ENCODE measurements around the gene LCTL.

Gene LCTL

DNA sequence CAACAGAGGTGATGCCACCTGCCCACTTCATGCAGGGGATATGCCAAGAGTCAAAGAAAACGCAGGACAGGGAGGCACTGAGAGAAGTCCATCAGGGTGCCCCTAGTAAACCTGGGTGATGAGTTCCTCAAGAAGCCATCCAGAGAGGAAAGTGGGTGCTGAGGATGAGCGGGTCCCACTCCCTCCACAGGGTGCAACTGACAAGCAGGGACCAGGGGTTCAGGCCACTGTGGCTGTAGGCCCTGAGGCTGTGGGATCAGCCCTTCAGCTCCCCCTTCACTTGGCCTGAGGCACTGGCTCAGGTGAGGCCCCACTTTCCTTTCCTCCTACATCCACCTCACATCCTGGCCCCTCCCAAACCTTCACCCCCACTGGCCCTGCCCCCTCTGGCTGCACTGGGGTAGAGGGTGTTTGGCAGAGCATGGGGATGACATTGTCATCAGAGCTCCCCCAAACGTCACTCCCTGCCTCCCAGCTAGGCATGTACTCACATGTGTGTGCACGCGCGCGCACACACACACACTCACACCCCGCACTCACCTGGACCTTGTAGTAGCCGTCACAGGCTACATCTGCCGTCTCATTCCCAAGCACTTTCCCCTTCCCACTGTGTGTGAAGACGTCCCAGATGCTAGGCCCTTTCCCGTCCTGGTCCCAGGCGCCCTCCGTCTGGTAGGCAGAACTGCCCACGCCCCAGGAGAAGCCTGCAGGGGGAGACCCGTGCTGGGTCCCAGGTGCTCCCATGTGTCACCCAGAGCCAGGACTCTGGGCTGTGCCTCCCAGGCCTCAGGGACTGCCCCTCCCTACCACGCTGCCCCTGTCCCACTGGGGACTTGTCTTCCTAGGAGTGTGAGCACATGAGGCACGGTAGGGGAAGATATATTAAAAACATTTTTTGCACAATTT is 1.4 kb downstream of the LCTL start:
- TF ChIP-seq YY1 (IDR thresholded peaks at IDR 0.05; ENCODE audit: low read depth) = no peak
- TF ChIP-seq TEAD4 (IDR thresholded peaks at IDR 0.05) = no peak
- no peak for TF ChIP-seq TCF12 (IDR thresholded peaks at IDR 0.05; ENCODE audit: low read depth)
- no peak for TF ChIP-seq CEBPB (IDR thresholded peaks at IDR 0.05)
- no peak for TF ChIP-seq EP300 (IDR thresholded peaks at IDR 0.05; ENCODE audit: borderline replicate concordance)
- no peak for TF ChIP-seq RAD21 (IDR thresholded peaks at IDR 0.05; ENCODE audit: low read depth)
- TF ChIP-seq NFIC (IDR thresholded peaks at IDR 0.05) = no peak
- TF ChIP-seq EGR1 (IDR thresholded peaks at IDR 0.05) = no peak
- no peak for TF ChIP-seq CREB1 (IDR thresholded peaks at IDR 0.05; ENCODE audit: low read depth)
- no peak for TF ChIP-seq TAF1 (IDR thresholded peaks at IDR 0.05; ENCODE audit: low read depth)
- TF ChIP-seq, protein P1, sequence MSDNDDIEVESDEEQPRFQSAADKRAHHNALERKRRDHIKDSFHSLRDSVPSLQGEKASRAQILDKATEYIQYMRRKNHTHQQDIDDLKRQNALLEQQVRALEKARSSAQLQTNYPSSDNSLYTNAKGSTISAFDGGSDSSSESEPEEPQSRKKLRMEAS (IDR thresholded peaks at IDR 0.05) = no peak

DNA sequence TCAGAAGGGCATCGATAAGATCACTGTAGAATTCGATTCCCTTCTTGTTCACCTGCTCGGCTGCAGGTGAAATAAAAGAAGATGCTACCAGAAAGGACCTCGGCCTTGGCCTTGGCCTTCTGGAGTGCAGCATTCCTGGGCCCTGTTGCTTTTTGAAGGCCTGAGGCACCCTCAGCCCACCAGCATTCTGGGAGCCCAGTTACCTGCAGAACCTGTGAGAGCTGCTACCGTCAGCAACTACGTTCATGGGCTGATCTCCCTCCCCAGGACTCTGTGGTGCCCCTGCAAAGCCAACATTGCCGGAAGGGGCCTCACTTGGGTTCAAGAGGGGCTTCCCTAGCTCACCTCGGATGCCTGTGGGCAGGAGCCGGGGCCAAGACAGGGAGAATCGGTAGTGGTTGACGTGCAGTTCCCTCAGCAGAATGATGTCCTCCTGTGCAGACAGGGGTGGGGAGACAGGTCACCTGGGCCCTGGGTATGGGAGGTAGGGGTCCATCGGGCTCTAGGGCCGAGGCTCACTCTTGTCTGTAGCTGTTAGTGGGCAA is 2.2 kb downstream of the LCTL start:
- no peak for TF ChIP-seq TAF1 (IDR thresholded peaks at IDR 0.05; ENCODE audit: low read depth)
- no peak for TF ChIP-seq NFIC (IDR thresholded peaks at IDR 0.05)
- no peak for TF ChIP-seq USF1 (IDR thresholded peaks at IDR 0.05)
- TF ChIP-seq ZBTB7A (IDR thresholded peaks at IDR 0.05; ENCODE audit: low read depth) = no peak
- no peak for TF ChIP-seq YY1 (IDR thresholded peaks at IDR 0.05; ENCODE audit: low read depth)
- no peak for TF ChIP-seq CEBPB (IDR thresholded peaks at IDR 0.05)
- TF ChIP-seq CREB1 (IDR thresholded peaks at IDR 0.05; ENCODE audit: low read depth) = no peak
- no peak for TF ChIP-seq FOXM1 (IDR thresholded peaks at IDR 0.05; ENCODE audit: borderline replicate concordance, low read depth)
- no peak for TF ChIP-seq TCF12 (IDR thresholded peaks at IDR 0.05; ENCODE audit: low read depth)
- TF ChIP-seq, protein P1 (IDR thresholded peaks at IDR 0.05) = no peak
- TF ChIP-seq EP300 (IDR thresholded peaks at IDR 0.05; ENCODE audit: borderline replicate concordance) = no peak
- no peak for TF ChIP-seq EGR1 (IDR thresholded peaks at IDR 0.05)

- TF ChIP-seq RAD21 (IDR thresholded peaks at IDR 0.05; ENCODE audit: low read depth) (no peak), EGR1 (IDR thresholded peaks at IDR 0.05) (no peak), CEBPB (IDR thresholded peaks at IDR 0.05) (no peak), EP300 (IDR thresholded peaks at IDR 0.05; ENCODE audit: borderline replicate concordance) (no peak)
Measured at GRCh38 chr15:66563126-66563525, 2.7 kb downstream of the LCTL start.

- TF ChIP-seq NFIC (IDR thresholded peaks at IDR 0.05) (no peak), CEBPB (IDR thresholded peaks at IDR 0.05) (no peak), ZBTB7A (IDR thresholded peaks at IDR 0.05; ENCODE audit: low read depth) (no peak), CREB1 (IDR thresholded peaks at IDR 0.05; ENCODE audit: low read depth) (no peak), USF1 (IDR thresholded peaks at IDR 0.05) (no peak), EP300 (IDR thresholded peaks at IDR 0.05; ENCODE audit: borderline replicate concordance) (no peak), EGR1 (IDR thresholded peaks at IDR 0.05) (no peak)
- TF ChIP-seq, protein P1 (IDR thresholded peaks at IDR 0.05) = no peak
Measured at GRCh38 chr15:66560856-66561525, 4.8 kb downstream of the LCTL start.

GRCh38 chr15:66558271-66558670 is 7.5 kb downstream of the LCTL start:
- no peak for TF ChIP-seq TEAD4 (IDR thresholded peaks at IDR 0.05)

DNA sequence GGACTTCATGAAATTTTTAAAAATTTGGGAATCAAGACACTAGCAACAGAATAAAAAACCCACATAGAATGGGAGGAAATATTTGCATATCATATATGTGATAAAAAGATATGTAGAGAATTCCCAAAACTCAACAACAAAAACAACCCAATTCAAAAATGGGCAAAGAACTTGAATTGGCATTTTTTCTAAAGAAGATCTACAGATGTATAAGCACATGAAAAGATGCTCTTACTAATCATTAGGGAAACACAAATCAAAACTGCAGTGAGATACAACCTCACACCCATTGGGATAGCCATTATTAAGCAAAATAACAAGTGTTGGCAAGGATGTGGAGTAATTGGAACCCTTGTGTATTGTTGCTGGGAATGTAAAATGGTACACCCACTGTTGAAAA is 10.1 kb downstream of the LCTL start:
- TF ChIP-seq EP300 (IDR thresholded peaks at IDR 0.05; ENCODE audit: borderline replicate concordance) (no peak), EGR1 (IDR thresholded peaks at IDR 0.05) (no peak), REST (IDR thresholded peaks at IDR 0.05; ENCODE audit: low read depth) (no peak), TEAD4 (IDR thresholded peaks at IDR 0.05) (no peak), NFIC (IDR thresholded peaks at IDR 0.05) (no peak), CEBPB (IDR thresholded peaks at IDR 0.05) (no peak), USF1 (IDR thresholded peaks at IDR 0.05) (no peak), ZBTB7A (IDR thresholded peaks at IDR 0.05; ENCODE audit: low read depth) (no peak), TCF12 (IDR thresholded peaks at IDR 0.05; ENCODE audit: low read depth) (no peak), CREB1 (IDR thresholded peaks at IDR 0.05; ENCODE audit: low read depth) (no peak), FOXM1 (IDR thresholded peaks at IDR 0.05; ENCODE audit: borderline replicate concordance, low read depth) (no peak), TAF1 (IDR thresholded peaks at IDR 0.05; ENCODE audit: low read depth) (no peak), YY1 (IDR thresholded peaks at IDR 0.05; ENCODE audit: low read depth) (no peak), RAD21 (IDR thresholded peaks at IDR 0.05; ENCODE audit: low read depth) (no peak)
- TF ChIP-seq, protein P1 (IDR thresholded peaks at IDR 0.05) = no peak
